ENCODE results near the gene ABCB8. TPM values are rescaled to one million over a fixed set of nuclear protein-coding genes. Genes with fewer than 3 reads are reported as not detected.

ABCB8 gene
- total RNA-seq, 1 donor, result 30.9 TPM

GRCh38 chr7:150986099-150986512 is 42.1 kb upstream of the ABCB8 start:
- DNase-seq (ENCODE audit: low read depth), result peak; percentile 48
- peak; percentile 78 for TF ChIP-seq CTCF (IDR thresholded peaks at IDR 0.05; ENCODE audit: insufficient read depth, low read length)
- H3K4me3 ChIP-seq (ENCODE audit: low read depth, low read length), result no peak overlapping the region

GRCh38 chr7:150986556-150986955 is 41.7 kb upstream of the ABCB8 start:
- no peak for DNase-seq (ENCODE audit: low read depth)
- no peak overlapping the region for H3K4me3 ChIP-seq (ENCODE audit: low read depth, low read length)
- no peak for TF ChIP-seq CTCF (IDR thresholded peaks at IDR 0.05; ENCODE audit: insufficient read depth, low read length)

GRCh38 chr7:150988230-150989226 is 39.7 kb upstream of the ABCB8 start:
- no peak for DNase-seq (ENCODE audit: low read depth)
- H3K4me3 ChIP-seq (ENCODE audit: low read depth, low read length), result no peak overlapping the region
- peak; percentile 83 for TF ChIP-seq CTCF (IDR thresholded peaks at IDR 0.05; ENCODE audit: insufficient read depth, low read length)

- TF ChIP-seq CTCF (IDR thresholded peaks at IDR 0.05; ENCODE audit: insufficient read depth, low read length), result no peak
- DNase-seq (ENCODE audit: low read depth), result no peak
- no peak overlapping the region for H3K4me3 ChIP-seq (ENCODE audit: low read depth, low read length)
Measured at GRCh38 chr7:150989456-150989855, 38.8 kb upstream of the ABCB8 start.

GRCh38 chr7:150990416-150991186 is 37.6 kb upstream of the ABCB8 start, which contains the start of gene NOS3:
NOS3 (plus strand) TSS chr7:150991017; CDS start chr7:150993804, 2,787 bp downstream.
- TF ChIP-seq CTCF (IDR thresholded peaks at IDR 0.05; ENCODE audit: insufficient read depth, low read length), result no peak
- no peak for DNase-seq (ENCODE audit: low read depth)
- H3K4me3 ChIP-seq (ENCODE audit: low read depth, low read length), result no peak within 1 kb of the TSS

GRCh38 chr7:150992051-150992640 is 36.1 kb upstream of the ABCB8 start:
- TF ChIP-seq CTCF (IDR thresholded peaks at IDR 0.05; ENCODE audit: insufficient read depth, low read length), result no peak
- no peak for DNase-seq (ENCODE audit: low read depth)
- H3K4me3 ChIP-seq (ENCODE audit: low read depth, low read length), result no peak overlapping the region

Measured in fibroblast of the aortic adventitia (primary cell).